Esophagus squamous epithelium (tissue), 5 donors: Measurements from ENCODE around the gene CD40. TPM values are rescaled to one million over a fixed set of nuclear protein-coding genes. Genes with fewer than 3 reads are reported as not detected.
A peak's percentile ranks its signal among the peaks of the same experiment; 100 is the strongest.

ENCODE experiments used
- DNase-seq: peaks from one replicate; lab custom pipeline; 2025; lab: John Stamatoyannopoulos, UW
- H3K27ac ChIP-seq, 4 donors: fragments of 200-600 bp; sonication (generic); one replicate each; pipeline ENCODE4 v1.5.1; 2016 to 2019; ENCODE audit warnings: mild to moderate bottlenecking in 1 of 4
- H3K27me3 ChIP-seq, 4 donors: fragments of 200-600 bp; sonication (generic); 1 replicate in 3 of 4; 2 replicates in 1 of 4; pipeline versions ENCODE4 v1.5.1 to v1.6.0; 2017 to 2021; ENCODE audit warnings: antibody characterized with exemption in 1 of 4
- H3K36me3 ChIP-seq, 3 donors: fragments of 200-600 bp; sonication (generic); one replicate each; pipeline ENCODE4 v1.5.1; 2016 to 2019
- H3K4me1 ChIP-seq, 3 donors: fragments of 200-600 bp; sonication (generic); one replicate each; pipeline ENCODE4 v1.5.1; 2017 to 2019
- H3K4me3 ChIP-seq, 4 donors: fragments of 200-600 bp; sonication (generic); 1 replicate in 3 of 4; 2 replicates in 1 of 4; pipeline ENCODE4 v1.5.1; 2016 to 2019; ENCODE audit warnings: mild to moderate bottlenecking in 2 of 4, moderate library complexity in 1 of 4
- H3K9me3 ChIP-seq, 3 donors: fragments of 200-600 bp; sonication (generic); one replicate each; pipeline ENCODE4 v1.5.1; 2016 to 2019
- POLR2A ChIP-seq, 4 donors: fragments of 450-650 bp; IDR thresholded peaks; one replicate each; pipeline ENCODE4 v1.6.1; 2017; ENCODE audit warnings: antibody characterized with exemption in 4 of 4, mild to moderate bottlenecking in 4 of 4, moderate library complexity in 3 of 4
- WGBS, 2 donors: methylation state at CpG; one replicate each; pipeline ENCODE4 v1.1.5; 2018; 5-methylcytosine and 5-hydroxymethylcytosine counted together
- intact Hi-C: fragments of 100-400 bp; cut with DNase I; formaldehyde crosslinking; loops from one replicate; pipeline ENCODE4 v1.15.0; 2022
- total RNA-seq, 4 donors: library from RNA; depleted of rRNA; stranded (reverse); fragments of >200 nt; gene quantifications; one replicate each; pipeline ENCODE4 v1.1.0, GENCODE V29; 2016
- TF ChIP-seq, protein P1 (sequence below), 6 experiments: fragments of 450-650 bp in 4 of 6; fragments of 200-600 bp in 2 of 6; sonication (generic) in 2 of 6; IDR thresholded peaks; one replicate each; pipeline ENCODE4 v1.5.1; 2016 to 2019; ENCODE audit warnings: antibody characterized with exemption in 6 of 6, mild to moderate bottlenecking in 4 of 6, moderate library complexity in 4 of 6
- donor health status: DM: yes; HTN: yes; CAD: no.

Gene CD40
- total RNA-seq, 4 donors from 2014 or later: 3.2 to 15.3 (median 10.2) TPM

- 0 to 9% methylated on average over 1 of the region's 2 CpGs for WGBS, 2 donors
- no peak for DNase-seq
- Histone ChIP-seq H3K9me3 (no peaks in the 10 kb centered on the region), H3K4me1 (peaks cover 16 to 57% (median 25%) of the 10 kb centered on the region in 3 donors), H3K27me3 (peaks cover 0 to 7% (median 0%) of the 10 kb centered on the region in 4 donors), H3K36me3 (peaks cover 0 to 22% (median 7%) of the 10 kb centered on the region in 3 donors), H3K4me3 (peak overlapping the region in 3 of 4 donors; percentile 53 to 83 (median 54)), H3K27ac (peak overlapping the region; percentile 70 to 91 (median 82))
- intact Hi-C loops: no loop called here
- no peak for TF ChIP-seq POLR2A (IDR thresholded peaks at IDR 0.05)
- TF ChIP-seq, protein P1, sequence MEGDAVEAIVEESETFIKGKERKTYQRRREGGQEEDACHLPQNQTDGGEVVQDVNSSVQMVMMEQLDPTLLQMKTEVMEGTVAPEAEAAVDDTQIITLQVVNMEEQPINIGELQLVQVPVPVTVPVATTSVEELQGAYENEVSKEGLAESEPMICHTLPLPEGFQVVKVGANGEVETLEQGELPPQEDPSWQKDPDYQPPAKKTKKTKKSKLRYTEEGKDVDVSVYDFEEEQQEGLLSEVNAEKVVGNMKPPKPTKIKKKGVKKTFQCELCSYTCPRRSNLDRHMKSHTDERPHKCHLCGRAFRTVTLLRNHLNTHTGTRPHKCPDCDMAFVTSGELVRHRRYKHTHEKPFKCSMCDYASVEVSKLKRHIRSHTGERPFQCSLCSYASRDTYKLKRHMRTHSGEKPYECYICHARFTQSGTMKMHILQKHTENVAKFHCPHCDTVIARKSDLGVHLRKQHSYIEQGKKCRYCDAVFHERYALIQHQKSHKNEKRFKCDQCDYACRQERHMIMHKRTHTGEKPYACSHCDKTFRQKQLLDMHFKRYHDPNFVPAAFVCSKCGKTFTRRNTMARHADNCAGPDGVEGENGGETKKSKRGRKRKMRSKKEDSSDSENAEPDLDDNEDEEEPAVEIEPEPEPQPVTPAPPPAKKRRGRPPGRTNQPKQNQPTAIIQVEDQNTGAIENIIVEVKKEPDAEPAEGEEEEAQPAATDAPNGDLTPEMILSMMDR (IDR thresholded peaks at IDR 0.05): no peak
Measured at GRCh38 chr20:46119028-46119546, 973 bp downstream of the CD40 start.

DNA sequence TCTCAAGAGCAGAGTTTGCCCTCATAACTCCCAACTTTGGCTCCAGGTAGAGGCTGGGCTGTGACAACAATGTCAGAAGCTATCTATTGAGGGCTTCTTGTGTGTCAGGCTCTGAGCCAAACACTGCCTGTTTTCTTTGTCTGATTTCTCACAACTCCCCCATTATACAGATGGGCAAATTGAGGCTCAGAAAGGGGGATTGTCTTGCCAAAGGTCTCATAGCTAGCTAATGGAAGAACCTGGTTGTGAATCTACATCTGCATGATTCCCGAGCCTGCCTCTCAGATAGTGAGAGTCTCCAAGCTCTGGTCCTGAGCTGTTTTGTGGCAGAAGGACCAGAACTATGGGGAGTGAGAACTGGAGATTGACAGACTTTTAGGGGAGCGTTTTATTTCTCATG lies 1.4 kb downstream of the CD40 start:
- Histone ChIP-seq H3K4me3 (peak overlapping the region in 2 of 4 donors; percentile 54 to 83), H3K4me1 (peaks cover 16 to 57% (median 25%) of the 10 kb centered on the region in 3 donors), H3K36me3 (peaks cover 0 to 26% (median 8%) of the 10 kb centered on the region in 3 donors), H3K27ac (peak overlapping the region in 3 of 4 donors; percentile 79 to 91 (median 86)), H3K9me3 (no peaks in the 10 kb centered on the region), H3K27me3 (peaks cover 0 to 7% (median 0%) of the 10 kb centered on the region in 4 donors)
- 69 to 71% methylated on average over 2 of the region's 2 CpGs for WGBS, 2 donors
- no peak for TF ChIP-seq POLR2A (IDR thresholded peaks at IDR 0.05)
- TF ChIP-seq, protein P1 (IDR thresholded peaks at IDR 0.05): no peak
- no peak for DNase-seq
- intact Hi-C loops: no loop called here

DNA sequence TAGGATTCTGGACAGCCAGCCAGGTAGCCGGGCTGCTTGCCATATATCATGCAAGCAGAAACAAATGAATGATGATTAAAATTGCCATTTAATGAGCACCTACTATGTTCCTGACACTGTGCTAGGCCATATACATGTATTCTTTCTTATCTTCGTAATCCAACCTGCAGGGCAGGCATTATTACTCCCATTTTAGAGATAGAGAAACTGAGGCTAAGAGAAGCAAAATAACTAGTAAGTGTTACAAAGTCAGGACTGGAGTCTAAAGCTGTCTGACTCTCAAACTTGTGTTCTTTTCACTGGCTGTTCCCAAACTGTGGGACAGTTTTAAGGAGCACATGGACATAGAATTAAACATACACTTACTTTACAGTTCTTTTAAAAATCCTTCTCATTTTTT lies 2.0 kb downstream of the CD40 start:
- H3K27ac ChIP-seq: no peak overlapping the region
- intact Hi-C loops: no loop called here
- peaks cover 0 to 30% (median 8%) of the 10 kb centered on the region in 3 donors for H3K36me3 ChIP-seq
- WGBS, 2 donors: 90 to 91% methylated on average over 2 of the region's 2 CpGs
- H3K27me3 ChIP-seq: peaks cover 0 to 7% (median 0%) of the 10 kb centered on the region in 4 donors
- H3K4me1 ChIP-seq: peaks cover 16 to 57% (median 25%) of the 10 kb centered on the region in 3 donors
- H3K9me3 ChIP-seq: no peaks in the 10 kb centered on the region
- TF ChIP-seq, protein P1 (IDR thresholded peaks at IDR 0.05): no peak
- no peak for TF ChIP-seq POLR2A (IDR thresholded peaks at IDR 0.05)
- no peak overlapping the region for H3K4me3 ChIP-seq
- DNase-seq: no peak

GRCh38 chr20:46121184-46121930 lies 3.2 kb downstream of the CD40 start:
- intact Hi-C loops: no loop called here
- Histone ChIP-seq H3K9me3 (no peaks in the 10 kb centered on the region), H3K27me3 (no peaks in the 10 kb centered on the region), H3K27ac (no peak overlapping the region), H3K4me1 (peaks cover 16 to 57% (median 25%) of the 10 kb centered on the region in 3 donors), H3K36me3 (peaks cover 0 to 41% (median 8%) of the 10 kb centered on the region in 3 donors), H3K4me3 (no peak overlapping the region)
- TF ChIP-seq, protein P1 (IDR thresholded peaks at IDR 0.05): no peak
- no peak for TF ChIP-seq POLR2A (IDR thresholded peaks at IDR 0.05)
- DNase-seq: no peak
- WGBS, 2 donors: 24 to 51% methylated on average over 2 of the region's 2 CpGs

DNA sequence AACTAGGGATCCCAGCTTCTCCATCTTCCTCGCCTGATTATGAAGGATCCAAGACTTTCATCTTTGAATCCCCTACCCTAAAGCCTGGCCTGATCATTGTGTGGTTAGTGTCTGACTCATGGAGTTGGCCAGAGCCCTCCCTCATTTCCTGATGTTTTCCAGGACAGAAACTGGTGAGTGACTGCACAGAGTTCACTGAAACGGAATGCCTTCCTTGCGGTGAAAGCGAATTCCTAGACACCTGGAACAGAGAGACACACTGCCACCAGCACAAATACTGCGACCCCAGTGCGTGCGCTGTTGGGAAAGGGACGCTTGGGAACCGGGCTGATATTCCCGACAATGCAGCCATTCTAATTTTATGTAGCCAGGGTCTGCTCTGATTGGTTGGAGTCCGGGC lies 4.0 kb downstream of the CD40 start:
- Histone ChIP-seq H3K27ac (no peak overlapping the region), H3K4me1 (peaks cover 16 to 55% (median 24%) of the 10 kb centered on the region in 3 donors), H3K4me3 (no peak overlapping the region), H3K27me3 (no peaks in the 10 kb centered on the region), H3K36me3 (peaks cover 0 to 48% (median 8%) of the 10 kb centered on the region in 3 donors), H3K9me3 (no peaks in the 10 kb centered on the region)
- intact Hi-C loops: no loop called here
- WGBS, 2 donors: 75 to 77% methylated on average over 9 to 11 of the region's 11 CpGs
- no peak for DNase-seq
- TF ChIP-seq, protein P1 (IDR thresholded peaks at IDR 0.05): no peak
- no peak for TF ChIP-seq POLR2A (IDR thresholded peaks at IDR 0.05)
